HEK293T (cell line): ENCODE data around the gene MYH10.

Experiments used
- ARNT ChIP-seq: fragments of 450-650 bp; IDR thresholded peaks from 2 replicates; pipeline ENCODE4 v1.6.1; 2017; ENCODE audit warnings: mild to moderate bottlenecking
- BHLHE40 ChIP-seq: fragments of 450-650 bp; IDR thresholded peaks from 2 replicates; pipeline ENCODE4 v1.6.1; 2016; ENCODE audit warnings: mild to moderate bottlenecking, moderate library complexity, borderline replicate concordance
- ELF4 ChIP-seq: fragments of 450-650 bp; IDR thresholded peaks from 2 replicates; pipeline ENCODE4 v1.6.1; 2017; ENCODE audit warnings: antibody characterized with exemption
- FOXA1 ChIP-seq: fragments of 450-650 bp; IDR thresholded peaks from 2 replicates; pipeline ENCODE4 v1.6.1; 2016; ENCODE audit warnings: mild to moderate bottlenecking
- FOXK2 ChIP-seq: fragments of 450-650 bp; IDR thresholded peaks from 2 replicates; pipeline ENCODE4 v1.6.1; 2016; ENCODE audit warnings: mild to moderate bottlenecking
- FOXM1 ChIP-seq: fragments of 450-650 bp; IDR thresholded peaks from 2 replicates; pipeline ENCODE4 v1.6.1; 2017; ENCODE audit warnings: mild to moderate bottlenecking, borderline replicate concordance
- HDGF ChIP-seq: fragments of 450-650 bp; IDR thresholded peaks from 2 replicates; pipeline ENCODE4 v1.6.1; 2017; ENCODE audit warnings: antibody characterized with exemption, borderline replicate concordance
- L3MBTL2 ChIP-seq: fragments of 450-650 bp; conservative IDR thresholded peaks from 2 replicates; pipeline ENCODE4 v1.6.1; 2016; ENCODE audit warnings: mild to moderate bottlenecking
- LEF1 ChIP-seq: fragments of 450-650 bp; IDR thresholded peaks from 2 replicates; pipeline ENCODE4 v1.6.1; 2017; ENCODE audit warnings: mild to moderate bottlenecking, borderline replicate concordance
- PKNOX1 ChIP-seq: fragments of 450-650 bp; IDR thresholded peaks from 2 replicates; pipeline ENCODE4 v1.6.1; 2016
- SP1 ChIP-seq: fragments of 450-650 bp; IDR thresholded peaks from 2 replicates; pipeline ENCODE4 v1.6.1; 2017
- SUZ12 ChIP-seq: fragments of 450-650 bp; IDR thresholded peaks from 2 replicates; pipeline ENCODE4 v1.6.1; 2016; ENCODE audit warnings: mild to moderate bottlenecking
- TARDBP ChIP-seq: fragments of 450-650 bp; IDR thresholded peaks from 2 replicates; pipeline ENCODE4 v1.6.1; 2016
- ZNF384 ChIP-seq: fragments of 450-650 bp; IDR thresholded peaks from 2 replicates; pipeline ENCODE4 v1.6.1; 2016

GRCh38 chr17:8593830-8594229 lies 36.7 kb downstream of the MYH10 start:
- TF ChIP-seq ARNT: no peak
- no peak for TF ChIP-seq BHLHE40
- no peak for TF ChIP-seq TARDBP
- TF ChIP-seq FOXA1: no peak
- no peak for TF ChIP-seq SP1
- TF ChIP-seq FOXM1: no peak
- TF ChIP-seq SUZ12: no peak
- TF ChIP-seq FOXK2: no peak
- TF ChIP-seq ELF4: no peak
- TF ChIP-seq ZNF384: no peak
- TF ChIP-seq HDGF: no peak
- TF ChIP-seq PKNOX1: no peak
- TF ChIP-seq L3MBTL2: no peak
- no peak for TF ChIP-seq LEF1
